ENCODE results near the gene SMAGP.

Gene SMAGP

GRCh38 chr12:51247523-51248206 is 22.6 kb downstream of the SMAGP start:
- no peak overlapping the region for H4K8ac ChIP-seq (ENCODE audit: low read depth, low read length)
- DNase-seq = no peak
- peaks cover 1% of the 10 kb centered on the region for H3K9me3 ChIP-seq (ENCODE audit: insufficient read depth, low read depth, low read length)
- no peak overlapping the region for H3K4ac ChIP-seq (ENCODE audit: low read depth, low read length)
- H3K4me3 ChIP-seq (ENCODE audit: low read depth, low read length) = no peak overlapping the region
- H3K4me1 ChIP-seq (ENCODE audit: control insufficient read depth in 1 of 2, insufficient read depth in 2 of 2, low read length in 2 of 2) = peaks cover 0 to 2% of the 10 kb centered on the region in 2 experiments
- no peak overlapping the region for H2AK5ac ChIP-seq (ENCODE audit: low read length)
- H2BK120ac ChIP-seq (ENCODE audit: insufficient read depth, low read length, poor library complexity) = no peak overlapping the region
- no peak overlapping the region for H3K4me2 ChIP-seq (ENCODE audit: low read length)
- no peak overlapping the region for H2BK12ac ChIP-seq (ENCODE audit: low read length)
- H4K12ac ChIP-seq (ENCODE audit: low read depth, low read length) = no peak overlapping the region
- H3K36me3 ChIP-seq (ENCODE audit: control insufficient read depth in 1 of 2, insufficient read depth in 2 of 2, low read length in 2 of 2) = peaks cover 17 to 28% of the 10 kb centered on the region in 2 experiments
- no peak overlapping the region for H2BK5ac ChIP-seq (ENCODE audit: low read depth, low read length, poor library complexity)
- H3K9ac ChIP-seq (ENCODE audit: low read length) = no peak overlapping the region
- H3K79me2 ChIP-seq (ENCODE audit: control insufficient read depth, insufficient read depth, low read length, poor library complexity) = no peaks in the 10 kb centered on the region
- no peak overlapping the region for H3K18ac ChIP-seq (ENCODE audit: low read length)
- H3K27me3 ChIP-seq (ENCODE audit: insufficient read depth, low read length) = no peaks in the 10 kb centered on the region
- H2AFZ ChIP-seq (ENCODE audit: insufficient read depth, low read length, poor library complexity) = no peak overlapping the region
- H4K91ac ChIP-seq (ENCODE audit: low read depth, low read length) = no peak overlapping the region
- WGBS (ENCODE audit: extremely low coverage, insufficient coverage, insufficient read length) = no CpG with 5 or more reads among the region's 14 CpGs
- no peak overlapping the region for H3K14ac ChIP-seq (ENCODE audit: low read length)
- H3K79me1 ChIP-seq (ENCODE audit: low read length) = no peaks in the 10 kb centered on the region
- no peak overlapping the region for H3K23ac ChIP-seq (ENCODE audit: low read length)
- no peak overlapping the region for H3K27ac ChIP-seq (ENCODE audit: low read depth, low read length)

GRCh38 chr12:51246254-51246853 is 23.9 kb downstream of the SMAGP start:
- peaks cover 1% of the 10 kb centered on the region for H3K9me3 ChIP-seq (ENCODE audit: insufficient read depth, low read depth, low read length)
- 100% methylated on average over 3 of the region's 7 CpGs for WGBS (ENCODE audit: extremely low coverage, insufficient coverage, insufficient read length)

GRCh38 chr12:51245476-51246253 is 24.6 kb downstream of the SMAGP start:
- Histone ChIP-seq H3K79me2 (ENCODE audit: control insufficient read depth, insufficient read depth, low read length, poor library complexity) (no peaks in the 10 kb centered on the region), H3K4me3 (ENCODE audit: low read depth, low read length) (no peak overlapping the region), H3K4me2 (ENCODE audit: low read length) (no peak overlapping the region), H2AFZ (ENCODE audit: insufficient read depth, low read length, poor library complexity) (no peak overlapping the region), H2BK12ac (ENCODE audit: low read length) (no peak overlapping the region), H4K91ac (ENCODE audit: low read depth, low read length) (no peak overlapping the region), H3K9me3 (ENCODE audit: insufficient read depth, low read depth, low read length) (peaks cover 1% of the 10 kb centered on the region), H4K12ac (ENCODE audit: low read depth, low read length) (no peak overlapping the region), H3K9ac (ENCODE audit: low read length) (no peak overlapping the region), H3K79me1 (ENCODE audit: low read length) (no peaks in the 10 kb centered on the region), H3K23ac (ENCODE audit: low read length) (no peak overlapping the region), H3K27me3 (ENCODE audit: insufficient read depth, low read length) (no peaks in the 10 kb centered on the region), H3K4me1 (ENCODE audit: control insufficient read depth in 1 of 2, insufficient read depth in 2 of 2, low read length in 2 of 2) (no peaks in the 10 kb centered on the region), H2BK120ac (ENCODE audit: insufficient read depth, low read length, poor library complexity) (no peak overlapping the region), H3K4ac (ENCODE audit: low read depth, low read length) (no peak overlapping the region), H3K14ac (ENCODE audit: low read length) (no peak overlapping the region), H4K8ac (ENCODE audit: low read depth, low read length) (no peak overlapping the region), H2AK5ac (ENCODE audit: low read length) (no peak overlapping the region), H2BK5ac (ENCODE audit: low read depth, low read length, poor library complexity) (no peak overlapping the region), H3K18ac (ENCODE audit: low read length) (no peak overlapping the region), H3K27ac (ENCODE audit: low read depth, low read length) (no peak overlapping the region), H3K36me3 (ENCODE audit: control insufficient read depth in 1 of 2, insufficient read depth in 2 of 2, low read length in 2 of 2) (peaks cover 23 to 40% of the 10 kb centered on the region in 2 experiments)
- no CpG with 5 or more reads among the region's 11 CpGs for WGBS (ENCODE audit: extremely low coverage, insufficient coverage, insufficient read length)
- DNase-seq = no peak

More at GRCh38 chr12:51246254-51246853, 23.9 kb downstream of the SMAGP start:
- Histone ChIP-seq H3K23ac (ENCODE audit: low read length) (no peak overlapping the region), H4K91ac (ENCODE audit: low read depth, low read length) (no peak overlapping the region), H2BK120ac (ENCODE audit: insufficient read depth, low read length, poor library complexity) (no peak overlapping the region), H2AFZ (ENCODE audit: insufficient read depth, low read length, poor library complexity) (no peak overlapping the region), H3K27me3 (ENCODE audit: insufficient read depth, low read length) (no peaks in the 10 kb centered on the region), H3K14ac (ENCODE audit: low read length) (no peak overlapping the region), H2BK5ac (ENCODE audit: low read depth, low read length, poor library complexity) (no peak overlapping the region), H3K79me1 (ENCODE audit: low read length) (no peaks in the 10 kb centered on the region), H3K36me3 (ENCODE audit: control insufficient read depth in 1 of 2, insufficient read depth in 2 of 2, low read length in 2 of 2) (peaks cover 20 to 35% of the 10 kb centered on the region in 2 experiments), H4K12ac (ENCODE audit: low read depth, low read length) (no peak overlapping the region), H3K4me3 (ENCODE audit: low read depth, low read length) (no peak overlapping the region), H3K4me1 (ENCODE audit: control insufficient read depth in 1 of 2, insufficient read depth in 2 of 2, low read length in 2 of 2) (no peaks in the 10 kb centered on the region), H4K8ac (ENCODE audit: low read depth, low read length) (no peak overlapping the region), H2AK5ac (ENCODE audit: low read length) (no peak overlapping the region), H3K4me2 (ENCODE audit: low read length) (no peak overlapping the region), H3K9ac (ENCODE audit: low read length) (no peak overlapping the region), H3K18ac (ENCODE audit: low read length) (no peak overlapping the region), H3K79me2 (ENCODE audit: control insufficient read depth, insufficient read depth, low read length, poor library complexity) (no peaks in the 10 kb centered on the region), H3K4ac (ENCODE audit: low read depth, low read length) (no peak overlapping the region), H2BK12ac (ENCODE audit: low read length) (no peak overlapping the region), H3K27ac (ENCODE audit: low read depth, low read length) (no peak overlapping the region)
- peak in 1 of 2 donors; percentile 7 for DNase-seq

- H3K18ac ChIP-seq (ENCODE audit: low read length) = no peak overlapping the region
- H3K4me1 ChIP-seq (ENCODE audit: control insufficient read depth in 1 of 2, insufficient read depth in 2 of 2, low read length in 2 of 2) = peaks cover 0 to 4% of the 10 kb centered on the region in 2 experiments
- H3K79me2 ChIP-seq (ENCODE audit: control insufficient read depth, insufficient read depth, low read length, poor library complexity) = no peaks in the 10 kb centered on the region
- no peak overlapping the region for H3K4ac ChIP-seq (ENCODE audit: low read depth, low read length)
- no peak overlapping the region for H3K9ac ChIP-seq (ENCODE audit: low read length)
- peak in 1 of 2 donors; percentile 33 for DNase-seq
- peaks cover 1% of the 10 kb centered on the region for H3K9me3 ChIP-seq (ENCODE audit: insufficient read depth, low read depth, low read length)
- no peak overlapping the region for H4K8ac ChIP-seq (ENCODE audit: low read depth, low read length)
- no peak overlapping the region for H4K12ac ChIP-seq (ENCODE audit: low read depth, low read length)
- H3K14ac ChIP-seq (ENCODE audit: low read length) = no peak overlapping the region
- peaks cover under 1% of the 10 kb centered on the region for H3K79me1 ChIP-seq (ENCODE audit: low read length)
- peaks cover 25 to 42% of the 10 kb centered on the region in 2 experiments for H3K36me3 ChIP-seq (ENCODE audit: control insufficient read depth in 1 of 2, insufficient read depth in 2 of 2, low read length in 2 of 2)
- no peak overlapping the region for H2BK12ac ChIP-seq (ENCODE audit: low read length)
- H3K4me2 ChIP-seq (ENCODE audit: low read length) = no peak overlapping the region
- no peak overlapping the region for H2BK120ac ChIP-seq (ENCODE audit: insufficient read depth, low read length, poor library complexity)
- H3K23ac ChIP-seq (ENCODE audit: low read length) = no peak overlapping the region
- no peak overlapping the region for H3K4me3 ChIP-seq (ENCODE audit: low read depth, low read length)
- no peak overlapping the region for H2BK5ac ChIP-seq (ENCODE audit: low read depth, low read length, poor library complexity)
- H3K27me3 ChIP-seq (ENCODE audit: insufficient read depth, low read length) = no peaks in the 10 kb centered on the region
- WGBS (ENCODE audit: extremely low coverage, insufficient coverage, insufficient read length) = no CpG with 5 or more reads among the region's 4 CpGs
- no peak overlapping the region for H4K91ac ChIP-seq (ENCODE audit: low read depth, low read length)
- H3K27ac ChIP-seq (ENCODE audit: low read depth, low read length) = no peak overlapping the region
- no peak overlapping the region for H2AK5ac ChIP-seq (ENCODE audit: low read length)
- H2AFZ ChIP-seq (ENCODE audit: insufficient read depth, low read length, poor library complexity) = no peak overlapping the region
Observed at GRCh38 chr12:51244269-51244668, 25.9 kb downstream of the SMAGP start.
